H9 (cell line): ENCODE results near the gene SMARCA2. TPM values are rescaled to one million over a fixed set of nuclear protein-coding genes. Genes with fewer than 3 reads are reported as not detected.

Experiments used
- DNase-seq: peaks from one replicate; pipeline ENCODE4 v3.0.0-alpha.2; 2017
- H2AFZ ChIP-seq: one replicate; pipeline ENCODE4 v1.6.1; 2013; ENCODE audit warnings: mild to moderate bottlenecking, low read length, control low read depth, moderate library complexity
- H2AK5ac ChIP-seq: 2 replicates; pipeline ENCODE4 v1.6.1; 2013; ENCODE audit warnings: low read length, control low read depth, mixed read lengths; ENCODE audit not compliant: insufficient read length
- H2BK120ac ChIP-seq: one replicate; pipeline ENCODE4 v1.6.1; 2013; ENCODE audit warnings: low read depth, mild to moderate bottlenecking, low read length, control low read depth, inconsistent platforms; ENCODE audit not compliant: poor library complexity, severe bottlenecking
- H2BK12ac ChIP-seq: 2 replicates; pipeline ENCODE4 v1.6.1; 2013; ENCODE audit warnings: low read length, control low read depth, mixed read lengths, low read depth; ENCODE audit not compliant: insufficient read length
- H2BK15ac ChIP-seq: 2 replicates; pipeline ENCODE4 v1.6.1; 2013; ENCODE audit warnings: low read depth, low read length, control low read depth
- H2BK20ac ChIP-seq: one replicate; pipeline ENCODE4 v1.6.1; 2013; ENCODE audit warnings: low read depth, mild to moderate bottlenecking, low read length, control low read depth, inconsistent platforms; ENCODE audit not compliant: poor library complexity, severe bottlenecking
- H2BK5ac ChIP-seq: 2 replicates; pipeline ENCODE4 v1.6.1; 2013; ENCODE audit warnings: low read length, control low read depth, mixed read lengths; ENCODE audit not compliant: insufficient read length
- H3K14ac ChIP-seq: 2 replicates; pipeline ENCODE4 v1.6.1; 2013; ENCODE audit warnings: low read length, control low read depth; ENCODE audit not compliant: insufficient read depth
- H3K18ac ChIP-seq: 2 replicates; pipeline ENCODE4 v1.6.1; 2013; ENCODE audit warnings: low read depth, mild to moderate bottlenecking, mixed read lengths, low read length, control low read depth; ENCODE audit not compliant: insufficient read length
- H3K23ac ChIP-seq: 2 replicates; pipeline ENCODE4 v1.6.1; 2013; ENCODE audit warnings: low read length, control low read depth, mixed read lengths, low read depth; ENCODE audit not compliant: insufficient read length
- H3K23me2 ChIP-seq: 2 replicates; pipeline ENCODE4 v1.6.1; 2013; ENCODE audit warnings: low read depth, mild to moderate bottlenecking, mixed read lengths, low read length, control low read depth; ENCODE audit not compliant: insufficient read length, poor library complexity, severe bottlenecking
- H3K27ac ChIP-seq: 2 replicates; pipeline ENCODE4 v1.5.1; 2013; ENCODE audit warnings: low read length, control low read depth, mixed read lengths, low read depth; ENCODE audit not compliant: insufficient read length
- H3K27me3 ChIP-seq: 2 replicates; pipeline ENCODE4 v1.6.1; 2013; ENCODE audit warnings: low read length, control low read depth, inconsistent platforms; ENCODE audit not compliant: insufficient read depth
- H3K4ac ChIP-seq: 2 replicates; pipeline ENCODE4 v1.6.1; 2013; ENCODE audit warnings: low read depth, mild to moderate bottlenecking, control low read depth, inconsistent platforms, low read length, moderate library complexity
- H3K4me1 ChIP-seq: 2 replicates; pipeline ENCODE4 v1.6.1; 2013; ENCODE audit warnings: low read length, control low read depth, inconsistent platforms; ENCODE audit not compliant: insufficient read depth
- H3K4me2 ChIP-seq: 2 replicates; pipeline ENCODE4 v1.6.1; 2013; ENCODE audit warnings: low read length, control low read depth, mixed read lengths; ENCODE audit not compliant: insufficient read length, insufficient read depth
- H3K56ac ChIP-seq: 2 replicates; pipeline ENCODE4 v1.6.1; 2013; ENCODE audit warnings: low read depth, mild to moderate bottlenecking, mixed read lengths, low read length, control low read depth; ENCODE audit not compliant: insufficient read length
- H3K79me1 ChIP-seq: 2 replicates; pipeline ENCODE4 v1.6.1; 2013; ENCODE audit warnings: low read depth, mild to moderate bottlenecking, moderate library complexity, low read length, control low read depth, inconsistent platforms; ENCODE audit not compliant: insufficient read depth, poor library complexity, severe bottlenecking
- H3K79me2 ChIP-seq: 2 replicates; pipeline ENCODE4 v1.6.1; 2013; ENCODE audit warnings: low read length, control low read depth, inconsistent platforms; ENCODE audit not compliant: insufficient read depth
- H3K9ac ChIP-seq: 2 replicates; pipeline ENCODE4 v1.6.1; 2013; ENCODE audit warnings: low read length, control low read depth, mixed read lengths; ENCODE audit not compliant: insufficient read length; ENCODE audit errors: extremely low read depth
- H3K9me3 ChIP-seq: one replicate; pipeline ENCODE4 v1.6.1; 2013; ENCODE audit warnings: low read depth, low read length, inconsistent platforms; ENCODE audit not compliant: control insufficient read depth
- H3T11ph ChIP-seq: one replicate; pipeline ENCODE4 v1.6.1; 2013; ENCODE audit warnings: mild to moderate bottlenecking, low read length, control low read depth, inconsistent platforms
- H4K20me1 ChIP-seq: one replicate; pipeline ENCODE4 v1.6.1; 2013; ENCODE audit not compliant: control insufficient read depth, insufficient read length, insufficient read depth
- H4K5ac ChIP-seq: 2 replicates; pipeline ENCODE4 v1.6.1; 2013; ENCODE audit warnings: low read depth, mild to moderate bottlenecking, mixed read lengths, low read length, control low read depth; ENCODE audit not compliant: insufficient read length
- H4K8ac ChIP-seq: replicated peaks from 2 replicates; pipeline ENCODE4 v1.6.1; 2013; ENCODE audit warnings: low read length, control low read depth, mixed read lengths, low read depth; ENCODE audit not compliant: insufficient read length
- H4K91ac ChIP-seq: 2 replicates; pipeline ENCODE4 v1.6.1; 2013; ENCODE audit warnings: low read depth, mild to moderate bottlenecking, moderate library complexity, mixed read lengths, low read length, control low read depth; ENCODE audit not compliant: insufficient read length
- H3K27ac Mint-ChIP-seq, 3 experiments: 2 replicates in 2 of 3; 3 replicates in 1 of 3; pipeline ENCODE4 v1.8.0; 2020 to 2021; ENCODE audit warnings: mixed read lengths in 3 of 3, mild to moderate bottlenecking in 1 of 3, moderate library complexity in 1 of 3
- H3K27me3 Mint-ChIP-seq: 2 replicates; pipeline ENCODE4 v1.8.0; 2021; ENCODE audit warnings: low read depth, mild to moderate bottlenecking, moderate library complexity, mixed read lengths
- H3K36me3 Mint-ChIP-seq, 3 experiments: 2 replicates in 2 of 3; 3 replicates in 1 of 3; pipeline ENCODE4 v1.8.0; 2020 to 2021; ENCODE audit warnings: low read depth in 3 of 3, mixed read lengths in 3 of 3; ENCODE audit not compliant: insufficient read depth in 1 of 3
- H3K4me1 Mint-ChIP-seq, 2 experiments: 2 replicates each; pipeline ENCODE4 v1.8.0; 2020; ENCODE audit warnings: mixed read lengths in 2 of 2
- H3K4me3 Mint-ChIP-seq, 2 experiments: 2 replicates in 1 of 2; 3 replicates in 1 of 2; pipeline ENCODE4 v1.8.0; 2020 to 2021; ENCODE audit warnings: mild to moderate bottlenecking in 2 of 2, mixed read lengths in 2 of 2, moderate library complexity in 1 of 2
- H3K9me3 Mint-ChIP-seq, 2 experiments: 2 replicates in 1 of 2; 3 replicates in 1 of 2; pipeline ENCODE4 v1.8.0; 2020; ENCODE audit warnings: mild to moderate bottlenecking in 2 of 2, mixed read lengths in 2 of 2, moderate library complexity in 1 of 2
- CTCF ChIP-seq: fragments of 200-600 bp; sonication (generic); conservative IDR thresholded peaks from 3 replicates; pipeline ENCODE4 v1.8.0; 2021; ENCODE audit warnings: antibody characterized with exemption, mild to moderate bottlenecking
- WGBS: extraction: QIAGEN DNeasy Blood & Tissue Kit; methylation state at CpG from one replicate; pipeline ENCODE4 v1.1.7; 2013; ENCODE audit warnings: missing lambda C conversion rate, low lambda C conversion rate, mixed read lengths; ENCODE audit not compliant: insufficient read length; ENCODE audit errors: extremely low coverage; 5-methylcytosine and 5-hydroxymethylcytosine counted together
- total RNA-seq: library from RNA; stranded (reverse); gene quantifications from 2 replicates; pipeline ENCODE4 v1.2.1, GENCODE V29; 2021

Gene SMARCA2
- total RNA-seq, 1 experiment from 2014 or later, result 15.3 TPM

GRCh38 chr9:1979741-1980367 is 35.3 kb upstream of the SMARCA2 start:
- no peaks in the 10 kb centered on the region for H3K79me1 ChIP-seq
- no peak overlapping the region for H3K9ac ChIP-seq
- no peak overlapping the region for H3K23ac ChIP-seq
- no peak overlapping the region for H4K8ac ChIP-seq
- no peak overlapping the region for H3T11ph ChIP-seq
- H3K36me3 Mint-ChIP-seq, result no peaks in the 10 kb centered on the region
- H2AFZ ChIP-seq, result no peak overlapping the region
- H3K27me3 ChIP-seq, result no peaks in the 10 kb centered on the region
- H2BK15ac ChIP-seq, result no peak overlapping the region
- H3K79me2 ChIP-seq, result no peaks in the 10 kb centered on the region
- no peak overlapping the region for H2BK5ac ChIP-seq
- no peak overlapping the region for H3K27ac ChIP-seq
- no peaks in the 10 kb centered on the region for H3K9me3 ChIP-seq
- no peak overlapping the region for H3K4me2 ChIP-seq
- H3K27ac Mint-ChIP-seq, result no peak overlapping the region
- no peak overlapping the region for H4K5ac ChIP-seq
- no peak overlapping the region for H3K56ac ChIP-seq
- WGBS, result no CpG with 5 or more reads among the region's 7 CpGs
- H3K23me2 ChIP-seq, result no peaks in the 10 kb centered on the region
- no peak overlapping the region for H2BK20ac ChIP-seq
- peaks cover 0 to 6% of the 10 kb centered on the region in 2 experiments; a peak in 2 of 4 replicates for H3K4me1 Mint-ChIP-seq
- TF ChIP-seq CTCF, result no peak
- H3K4ac ChIP-seq, result no peak overlapping the region
- H2BK120ac ChIP-seq, result no peak overlapping the region
- H2BK12ac ChIP-seq, result no peak overlapping the region
- H4K91ac ChIP-seq, result no peak overlapping the region
- H3K9me3 Mint-ChIP-seq, result no peaks in the 10 kb centered on the region
- no peaks in the 10 kb centered on the region; the same call in 1 of the 2 replicates for H3K27me3 Mint-ChIP-seq
- H3K18ac ChIP-seq, result no peak overlapping the region
- H3K14ac ChIP-seq, result no peak overlapping the region
- H4K20me1 ChIP-seq, result no peaks in the 10 kb centered on the region
- no peaks in the 10 kb centered on the region for H3K4me1 ChIP-seq
- no peak overlapping the region for H2AK5ac ChIP-seq
- DNase-seq, result no peak
- no peak overlapping the region for H3K4me3 Mint-ChIP-seq
